Mammary epithelial cell (primary cell): ENCODE results near the gene GPRC5C.

ENCODE experiments used
- CTCF ChIP-seq, 2 donors: IDR thresholded peaks in 1 of 2; conservative IDR thresholded peaks in 1 of 2; 2 replicates each; pipeline ENCODE4 v1.5.1; 2011 to 2012; ENCODE audit warnings: inconsistent platforms in 2 of 2, low read length in 2 of 2, mild to moderate bottlenecking in 2 of 2, control low read depth in 1 of 2, low read depth in 1 of 2; ENCODE audit not compliant: insufficient read depth in 1 of 2; ENCODE audit errors: extremely low read depth in 1 of 2
- EZH2 ChIP-seq: IDR thresholded peaks from 2 replicates; pipeline ENCODE4 v1.6.1; 2012; ENCODE audit warnings: low read length, inconsistent platforms, borderline replicate concordance

GRCh38 chr17:74442670-74443515 lies 11.0 kb downstream of the GPRC5C start:
- no peak for TF ChIP-seq CTCF (conservative IDR thresholded peaks at IDR 0.05 in 1 of 2, IDR thresholded peaks at IDR 0.05 in 1 of 2; ENCODE audit: extremely low read depth in 1 of 2, insufficient read depth in 1 of 2, low read depth in 1 of 2, low read length in 2 of 2)
- TF ChIP-seq EZH2, result no peak
